ENCODE data around the gene VIM. TPM values are rescaled to one million over a fixed set of nuclear protein-coding genes. Genes with fewer than 3 reads are reported as not detected.

VIM gene
- total and polyA plus RNA-seq, 2 experiments from 2014 or later, result 302 to 1,051 TPM

DNA sequence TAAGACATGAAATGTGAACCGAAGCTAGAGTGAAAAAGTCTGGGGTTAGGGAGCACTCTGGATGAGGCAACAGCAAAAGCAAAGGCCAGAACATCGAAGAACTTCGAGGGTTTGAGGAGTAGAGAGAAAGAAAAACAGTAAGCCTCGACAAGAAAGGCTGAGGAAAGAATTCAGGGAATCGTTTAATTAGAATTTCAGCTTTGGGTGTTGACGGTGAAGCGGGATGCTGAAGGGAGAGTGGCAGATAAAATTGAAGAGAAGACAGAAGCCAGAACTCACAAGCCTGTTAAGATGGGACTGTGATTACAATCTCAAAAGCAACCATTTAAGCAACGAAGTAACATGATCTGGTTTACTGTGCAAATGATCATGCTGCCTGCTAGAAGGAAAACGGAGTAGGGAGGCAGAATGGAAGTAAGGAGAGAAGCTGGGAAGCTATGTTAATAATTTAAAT is 28.7 kb upstream of the VIM start:
- Histone ChIP-seq H3K27ac (peak overlapping the region; percentile 98), H3K4me1 (ENCODE audit: insufficient read depth) (peaks cover 21% of the 10 kb centered on the region), H3K36me3 (replicated peaks; ENCODE audit: insufficient read depth, low read depth) (no peaks in the 10 kb centered on the region), H4K20me1 (ENCODE audit: insufficient read depth, poor library complexity, severe bottlenecking) (no peaks in the 10 kb centered on the region), H3K27me3 (no peaks in the 10 kb centered on the region), H3K9me2 (replicated peaks; ENCODE audit: insufficient read depth) (no peaks in the 10 kb centered on the region), H3K79me2 (peaks cover 14% of the 10 kb centered on the region), H2AFZ (peak overlapping the region; percentile 37), H3K4me3 (peak overlapping the region; percentile 32), H3K4me2 (peak overlapping the region; percentile 86), H3K9me3 (ENCODE audit: low read depth) (no peaks in the 10 kb centered on the region)
- no peak for DNase-seq (ENCODE audit: low spot score)
- WGBS (ENCODE audit: low lambda C conversion rate, missing lambda C conversion rate), result 17% methylated on average over 9 of the region's 9 CpGs
- TF ChIP-seq EZH2phosphoT487 (IDR thresholded peaks at IDR 0.05; ENCODE audit: low read depth, severe bottlenecking, unreplicated experiment), result no peak
- TF ChIP-seq, protein P1, sequence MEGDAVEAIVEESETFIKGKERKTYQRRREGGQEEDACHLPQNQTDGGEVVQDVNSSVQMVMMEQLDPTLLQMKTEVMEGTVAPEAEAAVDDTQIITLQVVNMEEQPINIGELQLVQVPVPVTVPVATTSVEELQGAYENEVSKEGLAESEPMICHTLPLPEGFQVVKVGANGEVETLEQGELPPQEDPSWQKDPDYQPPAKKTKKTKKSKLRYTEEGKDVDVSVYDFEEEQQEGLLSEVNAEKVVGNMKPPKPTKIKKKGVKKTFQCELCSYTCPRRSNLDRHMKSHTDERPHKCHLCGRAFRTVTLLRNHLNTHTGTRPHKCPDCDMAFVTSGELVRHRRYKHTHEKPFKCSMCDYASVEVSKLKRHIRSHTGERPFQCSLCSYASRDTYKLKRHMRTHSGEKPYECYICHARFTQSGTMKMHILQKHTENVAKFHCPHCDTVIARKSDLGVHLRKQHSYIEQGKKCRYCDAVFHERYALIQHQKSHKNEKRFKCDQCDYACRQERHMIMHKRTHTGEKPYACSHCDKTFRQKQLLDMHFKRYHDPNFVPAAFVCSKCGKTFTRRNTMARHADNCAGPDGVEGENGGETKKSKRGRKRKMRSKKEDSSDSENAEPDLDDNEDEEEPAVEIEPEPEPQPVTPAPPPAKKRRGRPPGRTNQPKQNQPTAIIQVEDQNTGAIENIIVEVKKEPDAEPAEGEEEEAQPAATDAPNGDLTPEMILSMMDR (IDR thresholded peaks at IDR 0.05; ENCODE audit: poor library complexity), result no peak

DNA sequence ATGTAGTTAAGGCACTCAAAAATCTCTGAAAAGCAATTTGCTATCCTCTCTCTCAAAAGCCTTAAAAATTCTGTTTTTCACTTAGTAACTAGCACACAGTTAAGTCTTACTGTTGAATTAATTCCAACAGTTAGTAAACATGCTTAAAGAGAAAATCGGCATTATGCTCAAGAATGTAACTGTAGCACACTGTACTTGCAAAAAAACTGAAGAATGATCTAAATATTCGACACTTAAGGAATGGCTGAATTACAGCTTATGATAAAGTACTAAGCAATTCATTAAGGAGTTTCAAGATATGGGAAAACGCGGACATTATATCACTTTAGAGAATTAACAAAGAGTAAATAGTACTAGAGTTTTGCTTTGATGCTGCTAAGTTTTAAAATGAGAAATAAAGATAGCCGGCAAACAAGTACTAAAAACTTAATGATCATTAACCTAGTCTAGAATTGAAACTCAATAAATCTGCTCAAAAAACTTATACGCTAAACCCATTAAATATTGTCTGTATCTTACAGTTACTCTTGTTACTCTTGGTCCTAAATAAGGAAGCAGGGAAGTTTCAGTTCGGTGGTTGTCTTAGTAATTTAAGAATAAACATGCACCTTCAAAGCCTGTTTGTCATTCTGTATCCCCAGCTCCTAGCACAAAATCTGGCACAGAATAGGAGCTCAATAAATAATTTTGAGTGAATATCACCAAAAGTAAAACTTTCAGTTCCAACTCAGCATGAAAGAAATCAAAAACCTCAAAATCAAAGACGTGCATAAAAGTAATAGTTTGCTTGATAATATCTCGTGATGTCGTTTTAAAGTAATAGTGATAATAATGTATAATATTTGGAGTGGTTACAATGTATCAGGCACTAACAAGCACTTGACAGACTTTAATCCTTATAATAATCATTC is 27.8 kb upstream of the VIM start:
- Histone ChIP-seq H3K27me3 (no peaks in the 10 kb centered on the region), H3K9me3 (ENCODE audit: low read depth) (no peaks in the 10 kb centered on the region), H3K4me2 (peak overlapping the region; percentile 86), H3K9me2 (replicated peaks; ENCODE audit: insufficient read depth) (no peaks in the 10 kb centered on the region), H4K20me1 (ENCODE audit: insufficient read depth, poor library complexity, severe bottlenecking) (no peaks in the 10 kb centered on the region), H3K27ac (peak overlapping the region; percentile 98), H3K4me1 (ENCODE audit: insufficient read depth) (peaks cover 21% of the 10 kb centered on the region), H3K4me3 (peak overlapping the region; percentile 32), H2AFZ (peak overlapping the region; percentile 37), H3K36me3 (replicated peaks; ENCODE audit: insufficient read depth, low read depth) (no peaks in the 10 kb centered on the region), H3K79me2 (peaks cover 9% of the 10 kb centered on the region)
- TF ChIP-seq, protein P1 (IDR thresholded peaks at IDR 0.05; ENCODE audit: poor library complexity), result no peak
- TF ChIP-seq EZH2phosphoT487 (IDR thresholded peaks at IDR 0.05; ENCODE audit: low read depth, severe bottlenecking, unreplicated experiment) (no peak), EZH2 (IDR thresholded peaks at IDR 0.05; ENCODE audit: borderline replicate concordance) (no peak)
- WGBS (ENCODE audit: low lambda C conversion rate, missing lambda C conversion rate), result 31% methylated on average over 10 of the region's 10 CpGs
- DNase-seq (ENCODE audit: low spot score), result no peak

DNA sequence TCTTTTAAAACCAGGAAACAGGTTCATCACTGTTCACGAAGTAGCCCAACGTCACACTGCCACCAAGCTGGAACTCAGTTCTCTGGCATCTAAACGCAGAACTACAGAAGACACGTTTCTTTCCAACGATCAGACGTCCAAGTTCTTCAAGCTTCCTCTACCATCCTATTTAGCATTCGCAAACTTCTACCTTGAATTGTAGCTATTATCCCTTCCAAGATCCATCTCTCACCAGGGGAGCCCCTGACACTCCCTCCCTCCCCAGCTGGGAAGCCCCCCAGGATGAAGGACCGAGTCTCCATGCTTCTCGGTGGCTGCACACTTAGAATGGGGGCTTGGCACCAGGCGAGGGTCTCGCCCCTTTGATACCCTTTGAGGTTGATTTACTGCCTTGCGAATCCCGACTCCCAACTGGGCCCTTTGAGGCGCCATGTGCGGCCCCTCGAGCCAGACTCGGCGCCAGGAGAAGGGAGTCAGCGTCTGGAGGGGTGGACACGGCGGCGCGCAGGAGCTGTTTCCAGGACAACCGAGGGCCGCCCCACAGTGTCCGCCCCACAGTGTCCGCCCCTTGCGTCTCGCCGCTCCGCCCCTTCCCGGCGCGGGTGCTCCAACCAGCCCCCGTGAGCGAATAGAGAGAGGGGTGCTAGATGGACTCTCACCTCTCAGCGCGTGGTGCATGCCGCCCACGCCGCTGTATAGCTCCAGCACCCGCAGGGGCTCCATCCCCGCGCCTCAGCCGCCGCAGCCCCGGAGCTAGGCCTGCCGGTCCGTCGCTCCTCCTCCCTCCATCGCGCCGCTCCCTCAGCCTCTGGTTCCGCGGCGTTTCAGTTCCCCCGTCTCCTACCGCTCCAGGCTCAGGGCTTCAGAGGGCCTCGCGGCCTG is 26.9 kb upstream of the VIM start, which contains the start of gene TRDMT1:
TSS of gene TRDMT1 (minus strand) at position 761 of the 882 bp plus-strand sequence. CDS start at position 723, 38 bp downstream.
- H3K4me2 ChIP-seq, result peak within 1 kb of the TSS; percentile 86
- WGBS (ENCODE audit: low lambda C conversion rate, missing lambda C conversion rate), result 2% methylated on average over 55 of the region's 60 CpGs
- peak within 1 kb of the TSS; percentile 98 for H3K27ac ChIP-seq
- H3K36me3 ChIP-seq (replicated peaks; ENCODE audit: insufficient read depth, low read depth), result no peaks in the 10 kb centered on the region
- peaks cover 7% of the 10 kb centered on the region for H3K79me2 ChIP-seq
- peaks cover 21% of the 10 kb centered on the region for H3K4me1 ChIP-seq (ENCODE audit: insufficient read depth)
- peak within 1 kb of the TSS; percentile 91 for H2AFZ ChIP-seq
- no peaks in the 10 kb centered on the region for H3K9me2 ChIP-seq (replicated peaks; ENCODE audit: insufficient read depth)
- peak within 1 kb of the TSS; percentile 32 for H3K4me3 ChIP-seq
- TF ChIP-seq, protein P1 (IDR thresholded peaks at IDR 0.05; ENCODE audit: poor library complexity), result peak; percentile 34
- TF ChIP-seq EZH2phosphoT487 (IDR thresholded peaks at IDR 0.05; ENCODE audit: low read depth, severe bottlenecking, unreplicated experiment), result no peak
- H3K27me3 ChIP-seq, result no peaks in the 10 kb centered on the region
- no peaks in the 10 kb centered on the region for H3K9me3 ChIP-seq (ENCODE audit: low read depth)
- no peaks in the 10 kb centered on the region for H4K20me1 ChIP-seq (ENCODE audit: insufficient read depth, poor library complexity, severe bottlenecking)
- peak; percentile 96 for DNase-seq (ENCODE audit: low spot score)
